ENCODE measurements around the gene SRCIN1. TPM values are rescaled to one million over a fixed set of nuclear protein-coding genes. Genes with fewer than 3 reads are reported as not detected.

SRCIN1 gene
- polyA plus RNA-seq, 4 donors, result 3.0 to 5.3 (median 3.7) TPM

GRCh38 chr17:38564254-38564837 is 41.4 kb downstream of the SRCIN1 start:
- DNase-seq (ENCODE audit: low read depth in 4 of 4, low spot score in 3 of 4), result no peak

DNA sequence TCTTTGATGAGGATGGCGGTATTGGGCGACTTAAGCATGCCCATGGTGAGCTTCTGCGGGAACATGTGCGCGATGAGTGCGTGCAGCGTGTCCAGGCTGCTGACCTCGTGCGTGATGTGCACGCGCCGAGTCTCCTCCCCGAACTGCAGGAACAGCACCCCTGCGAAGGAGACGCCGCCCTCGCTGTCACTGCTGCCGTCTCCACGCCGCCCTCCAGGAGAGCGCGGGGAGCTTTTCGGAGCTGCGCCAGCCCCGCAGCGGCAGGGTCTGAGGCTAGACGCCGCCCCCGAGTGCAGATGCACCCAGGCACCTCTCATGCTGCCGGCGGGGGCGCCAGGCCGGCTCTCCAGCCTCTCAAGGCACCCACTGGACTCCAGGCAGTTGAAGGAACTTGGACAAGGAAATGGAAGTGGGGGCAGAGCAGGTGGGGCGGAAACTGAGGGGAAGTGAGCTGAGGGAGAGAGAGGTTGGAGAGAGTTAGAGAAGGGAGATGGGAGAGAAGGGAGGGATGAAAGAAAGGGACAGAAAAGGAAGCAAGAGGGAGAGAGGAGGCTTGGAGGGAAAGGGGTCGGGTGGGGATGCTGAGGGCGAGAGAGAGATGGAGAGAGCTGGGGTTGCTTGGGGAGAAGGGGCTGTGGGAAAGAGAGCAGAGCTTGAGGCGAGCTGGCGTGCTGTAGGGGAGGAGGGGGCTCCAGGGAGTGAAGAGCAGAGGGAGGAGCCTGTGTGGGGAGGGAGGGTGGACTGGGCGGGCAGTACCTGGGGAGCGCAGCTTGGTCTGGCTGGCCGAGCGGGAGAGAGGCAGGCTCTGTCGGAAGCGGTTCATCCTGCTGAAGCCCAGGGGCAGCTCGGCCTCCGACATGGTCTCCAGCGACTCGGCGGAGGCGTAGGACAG is 42.1 kb downstream of the SRCIN1 start:
- no peak for DNase-seq (ENCODE audit: low read depth in 4 of 4, low spot score in 3 of 4)

DNA sequence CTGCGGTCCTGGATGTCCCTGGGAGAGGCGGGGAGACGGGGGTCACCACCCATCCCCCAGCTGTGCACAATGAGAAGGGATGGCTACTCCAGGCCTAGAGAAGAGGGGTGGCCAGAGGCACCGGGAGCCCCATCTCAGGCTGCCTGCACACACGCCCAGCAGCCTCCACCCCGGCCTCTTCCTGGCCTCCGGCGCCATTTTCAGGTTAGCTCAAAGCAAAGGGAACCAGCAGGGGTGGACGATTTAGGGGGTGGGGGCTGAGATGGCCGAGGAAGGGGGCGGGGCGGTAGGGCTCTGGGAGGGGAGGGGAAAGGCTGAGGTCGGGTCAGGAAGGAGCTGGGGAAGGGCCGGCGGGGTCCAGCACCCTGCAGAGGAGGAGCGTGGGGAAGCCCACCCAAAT is 42.8 kb downstream of the SRCIN1 start:
- no peak for DNase-seq (ENCODE audit: low read depth in 4 of 4, low spot score in 3 of 4)

- DNase-seq (ENCODE audit: low read depth in 4 of 4, low spot score in 3 of 4), result no peak
These were observed 43.6 kb downstream of the SRCIN1 start for GRCh38 chr17:38562215-38562569.

DNA sequence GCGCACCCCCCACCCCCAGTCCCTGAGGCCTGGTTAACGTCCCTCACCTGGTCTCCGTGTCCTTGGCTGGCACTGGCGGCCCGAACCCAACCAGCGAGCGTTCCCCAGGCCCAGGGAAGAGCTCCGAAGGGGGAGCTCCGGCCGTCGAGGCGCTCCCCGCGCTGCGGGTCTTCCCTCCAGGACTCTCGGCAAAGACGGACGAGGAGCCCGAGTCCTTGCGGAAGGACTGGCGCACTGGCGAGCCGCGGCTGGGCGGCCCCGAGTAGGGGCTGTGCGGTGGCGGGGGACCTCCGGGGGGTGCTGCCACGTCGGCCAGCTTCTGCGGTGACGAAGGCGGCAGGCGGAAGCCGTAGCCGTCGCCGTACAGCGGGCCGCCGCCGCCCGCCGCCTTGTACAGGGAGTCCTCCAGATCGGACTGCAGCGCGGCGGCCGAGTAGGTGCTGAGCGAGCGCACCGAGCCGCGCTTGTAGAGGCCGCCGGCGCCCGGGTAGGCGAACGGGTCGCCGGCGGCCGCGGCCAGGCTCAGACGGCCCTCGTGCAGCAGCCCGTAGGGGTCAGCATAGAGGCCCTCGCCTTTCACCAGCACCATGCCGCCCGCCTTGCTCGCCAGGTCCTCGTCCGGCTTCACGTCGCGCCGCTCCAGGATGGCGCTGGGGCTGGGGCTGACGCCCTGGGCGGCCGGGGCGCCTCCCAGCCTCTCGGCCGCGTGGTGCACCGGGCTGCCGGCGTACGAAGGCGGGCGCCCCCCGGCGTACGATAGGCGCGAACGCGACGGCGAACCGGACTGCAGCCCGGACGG is 44.1 kb downstream of the SRCIN1 start:
- no peak for DNase-seq (ENCODE audit: low read depth in 4 of 4, low spot score in 3 of 4)

DNA sequence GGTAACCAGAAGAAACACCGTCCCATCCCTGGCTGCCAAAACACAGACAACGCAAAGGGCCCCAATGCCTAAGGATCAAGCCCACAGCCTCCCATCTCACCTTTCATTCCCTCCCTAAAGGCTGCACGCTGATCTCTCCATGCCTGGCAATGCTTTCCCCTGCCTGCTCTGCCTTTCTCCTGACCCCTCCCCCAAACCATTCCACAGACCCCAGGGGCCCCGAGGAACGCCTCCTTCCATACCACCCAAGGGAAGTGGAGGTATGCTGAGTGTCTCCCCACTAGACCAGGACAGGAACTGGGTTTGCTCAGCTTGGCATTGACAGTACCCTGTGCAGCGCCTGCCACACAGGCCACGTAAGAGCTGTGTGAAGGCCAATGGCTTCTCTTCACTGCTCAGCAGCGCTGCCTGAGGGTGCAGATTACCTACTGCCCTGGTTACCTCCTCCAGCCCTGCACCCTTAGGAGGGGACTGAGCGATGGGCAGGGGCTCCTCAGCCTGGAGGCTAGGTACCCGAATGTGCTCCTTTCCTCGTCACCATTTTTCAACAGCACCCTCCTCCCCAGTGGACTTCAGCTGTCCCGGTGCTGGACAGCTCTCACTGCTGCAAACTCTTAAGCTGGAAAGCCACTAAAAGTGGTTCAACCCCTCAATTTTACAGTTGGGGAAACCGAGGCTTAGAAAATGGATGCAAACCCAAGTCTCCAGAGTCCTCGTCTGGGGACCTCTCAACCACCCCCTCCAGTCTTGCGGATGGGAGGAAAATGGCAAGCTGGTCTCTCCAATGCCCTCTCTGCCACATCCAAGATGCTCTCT is 45.0 kb downstream of the SRCIN1 start:
- DNase-seq (ENCODE audit: low read depth in 4 of 4, low spot score in 3 of 4), result no peak

- no peak for DNase-seq (ENCODE audit: low read depth in 4 of 4, low spot score in 3 of 4)
These were observed 45.9 kb downstream of the SRCIN1 start for GRCh38 chr17:38559880-38560230.

DNA sequence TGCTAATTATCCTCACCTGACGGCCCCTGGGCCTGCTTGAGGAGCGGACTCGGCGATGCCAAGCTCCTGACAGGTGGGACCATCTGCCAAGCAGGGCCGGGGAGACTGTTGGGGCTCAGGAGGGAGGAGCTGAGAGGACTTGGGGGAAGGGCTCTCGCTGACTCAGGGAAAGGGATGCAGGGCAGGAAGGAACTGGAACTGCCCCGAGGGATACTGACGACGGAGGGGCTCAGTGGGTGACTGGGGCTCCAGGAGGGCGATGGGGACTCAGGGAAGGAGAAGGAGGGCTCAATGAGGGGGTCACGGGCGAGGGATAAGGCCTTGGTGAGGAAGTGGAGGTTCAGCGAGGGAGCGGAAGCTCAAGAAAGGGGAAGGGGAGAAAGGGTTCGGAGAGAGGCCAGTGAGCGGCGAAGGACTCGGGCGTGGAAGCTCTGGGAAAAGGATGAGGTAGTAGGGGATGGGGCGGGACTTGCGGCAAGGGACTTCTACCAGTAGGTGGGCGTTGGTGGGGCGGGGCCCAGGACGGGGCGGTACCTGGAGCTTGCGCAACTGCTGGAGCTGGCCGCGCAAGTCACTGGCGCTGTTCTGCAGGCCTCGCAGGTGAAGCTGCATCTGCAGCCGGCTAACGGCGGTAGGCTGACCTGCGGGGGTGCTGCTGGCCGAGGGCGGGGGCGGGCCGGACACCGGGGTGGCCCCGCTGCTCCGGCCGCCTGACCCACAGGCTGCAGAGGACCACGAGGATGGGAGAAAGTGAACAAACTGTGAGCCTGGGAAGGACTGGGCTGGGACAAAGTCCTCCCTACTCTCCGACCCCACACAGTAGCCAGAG is 46.5 kb downstream of the SRCIN1 start:
- DNase-seq (ENCODE audit: low read depth in 4 of 4, low spot score in 3 of 4), result peak; percentile 57 to 68 (median 62)

GRCh38 chr17:38558728-38559050 is 47.1 kb downstream of the SRCIN1 start:
- DNase-seq (ENCODE audit: low read depth in 4 of 4, low spot score in 3 of 4), result no peak

GRCh38 chr17:38557836-38558727 is 47.7 kb downstream of the SRCIN1 start:
- peak; percentile 64 to 80 (median 76) for DNase-seq (ENCODE audit: low read depth in 4 of 4, low spot score in 3 of 4)

DNA sequence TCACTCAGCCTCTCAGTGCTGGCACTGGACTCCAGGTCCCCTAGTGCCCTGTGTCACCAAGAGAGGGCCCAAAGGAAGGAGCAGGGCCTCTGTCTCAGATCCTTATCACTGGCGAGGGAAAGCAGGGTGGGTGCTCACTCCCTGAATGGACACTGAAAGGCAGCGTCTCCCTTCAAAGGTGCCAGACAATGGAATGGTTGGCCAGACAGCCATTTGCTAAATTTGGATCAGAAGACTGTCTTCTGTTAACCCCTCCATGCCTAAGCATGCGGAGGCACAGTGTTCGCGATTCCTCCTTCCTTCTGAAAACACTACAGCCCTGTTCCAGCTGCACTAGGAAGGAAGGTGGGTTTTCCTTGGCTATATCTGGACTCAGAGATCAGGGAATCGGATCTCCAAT is 48.4 kb downstream of the SRCIN1 start:
- DNase-seq (ENCODE audit: low read depth in 4 of 4, low spot score in 3 of 4), result no peak

DNA sequence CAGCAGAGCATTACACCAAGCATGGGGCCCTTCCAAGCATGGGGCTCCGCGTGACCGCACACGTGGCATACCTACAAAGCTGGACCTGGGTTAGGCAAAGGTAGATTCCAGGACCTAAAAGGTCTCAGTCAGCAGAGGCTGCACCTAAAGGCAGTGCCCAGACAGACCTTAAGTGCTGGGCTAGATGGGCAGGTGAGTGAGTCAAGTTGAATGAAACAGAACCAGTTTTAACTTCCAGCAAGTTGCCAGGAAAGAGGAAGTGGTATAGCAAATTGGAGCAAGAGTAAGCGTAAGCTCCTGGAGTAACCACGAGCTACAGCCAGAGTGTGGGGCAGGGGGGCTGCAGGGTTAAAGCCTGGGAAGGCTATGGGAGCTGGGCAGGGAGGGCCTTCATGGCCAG is 49.5 kb downstream of the SRCIN1 start:
- no peak for DNase-seq (ENCODE audit: low read depth in 4 of 4, low spot score in 3 of 4)

DNA sequence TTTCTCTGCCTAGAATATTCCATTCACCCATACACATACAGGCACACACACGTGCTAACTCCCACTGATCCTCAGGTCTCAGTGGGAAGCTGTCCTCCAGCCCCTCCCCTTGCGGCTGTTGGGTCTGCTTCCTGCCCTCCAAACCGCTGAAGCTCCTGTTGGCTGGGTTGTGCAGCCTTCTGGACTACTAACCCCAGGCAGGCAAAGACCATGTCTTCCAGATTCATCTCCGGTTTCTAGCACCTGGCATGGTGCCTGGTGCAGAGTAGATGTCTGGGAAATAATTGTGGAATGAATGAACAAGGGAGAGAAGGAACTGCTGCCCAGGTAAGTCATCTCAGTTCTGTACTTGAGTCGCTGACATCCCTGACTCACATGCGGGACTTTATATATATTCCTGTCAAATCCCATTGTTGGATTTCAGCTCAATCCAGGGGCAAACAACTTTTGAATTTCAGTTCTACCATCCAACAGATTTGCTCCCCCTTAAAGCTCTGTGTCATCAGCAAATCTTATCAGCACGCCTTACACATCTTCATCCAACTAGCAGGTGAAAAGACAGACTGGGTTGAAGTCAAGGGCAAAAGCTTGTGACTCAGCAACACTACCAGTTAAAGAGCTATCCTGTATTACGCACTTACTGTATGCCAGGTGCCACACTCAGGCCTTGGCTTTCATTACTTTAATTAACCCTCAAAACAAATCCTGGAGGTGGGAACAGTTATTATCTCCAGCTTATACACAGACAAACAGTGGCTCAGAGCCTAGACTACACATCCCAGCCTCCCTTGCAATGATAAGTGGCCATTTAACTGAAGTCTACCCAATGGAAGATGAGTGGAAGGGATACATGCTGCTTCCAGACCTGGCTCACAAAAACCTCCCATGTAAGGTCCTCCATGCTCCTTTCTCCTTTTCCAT is 51.1 kb downstream of the SRCIN1 start:
- no peak for DNase-seq (ENCODE audit: low read depth in 4 of 4, low spot score in 3 of 4)

- no peak for DNase-seq (ENCODE audit: low read depth in 4 of 4, low spot score in 3 of 4)
These were observed 53.4 kb downstream of the SRCIN1 start for GRCh38 chr17:38552343-38552742.

DNA sequence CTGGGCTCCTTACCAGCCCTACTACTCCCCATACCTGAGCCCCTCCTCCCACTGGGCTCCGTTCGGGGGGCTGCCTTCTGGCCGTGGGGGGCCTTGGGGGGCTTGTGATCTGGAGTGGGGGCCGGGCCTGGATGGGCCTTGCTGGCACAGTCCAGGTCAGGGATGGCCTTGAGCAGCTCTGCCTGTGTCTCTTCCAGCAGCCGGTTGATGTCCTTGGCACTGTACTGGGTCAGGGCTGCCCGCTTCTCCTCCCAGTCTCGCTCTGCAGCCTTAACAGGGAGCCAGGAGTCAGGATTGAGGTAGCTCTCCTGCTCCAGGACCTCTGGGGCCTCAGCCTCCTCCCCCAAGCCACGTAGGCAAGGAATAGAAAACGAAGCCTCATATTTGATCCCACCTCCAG is 54.6 kb downstream of the SRCIN1 start:
- no peak for DNase-seq (ENCODE audit: low read depth in 4 of 4, low spot score in 3 of 4)

DNA sequence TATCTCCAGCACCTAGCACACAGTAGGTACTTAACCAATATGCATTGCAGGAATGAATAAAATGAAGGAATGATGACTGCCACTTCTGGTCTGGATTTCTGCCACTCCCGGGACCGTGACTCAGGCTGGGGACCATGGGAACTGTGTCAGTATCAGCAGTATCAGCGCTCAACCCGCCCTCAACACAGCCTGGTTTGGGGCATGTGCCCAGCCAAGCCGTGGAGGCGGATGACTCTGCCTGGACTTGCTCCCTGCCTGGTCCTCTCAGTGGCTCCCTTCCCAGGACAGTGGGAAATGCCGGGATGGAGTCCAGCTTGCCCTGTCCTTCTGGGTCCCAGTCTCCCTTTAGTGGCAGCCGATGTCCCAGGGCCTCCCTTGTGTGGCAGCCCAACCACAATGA is 55.1 kb downstream of the SRCIN1 start:
- no peak for DNase-seq (ENCODE audit: low read depth in 4 of 4, low spot score in 3 of 4)

GRCh38 chr17:38549285-38549684 is 56.5 kb downstream of the SRCIN1 start:
- DNase-seq (ENCODE audit: low read depth in 4 of 4, low spot score in 3 of 4), result no peak

DNA sequence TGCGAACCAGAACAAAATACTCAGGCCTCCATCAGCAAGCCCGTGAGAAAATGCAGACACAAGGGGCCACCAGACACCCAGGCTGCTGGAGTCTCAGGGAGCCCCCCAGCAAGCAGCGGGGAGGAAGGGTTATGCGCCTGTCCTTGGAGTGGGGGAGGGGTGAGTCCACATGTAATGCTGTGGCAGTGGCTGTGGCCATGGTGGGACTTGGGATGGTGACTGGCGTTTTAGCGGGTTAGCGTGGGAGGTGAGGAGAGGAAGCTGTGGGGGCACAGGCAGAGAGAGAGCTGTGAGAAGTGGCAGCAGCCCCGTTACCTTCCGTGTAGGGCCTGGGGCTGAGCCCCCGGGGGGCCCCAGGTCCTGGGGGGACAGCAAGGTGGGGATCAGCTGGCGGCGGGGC is 58.3 kb downstream of the SRCIN1 start:
- DNase-seq (ENCODE audit: low read depth in 4 of 4, low spot score in 3 of 4), result no peak
